Measurements from ENCODE around the gene AMBN. TPM values are rescaled to one million over a fixed set of nuclear protein-coding genes. Genes with fewer than 3 reads are reported as not detected.
A peak's percentile ranks its signal among the peaks of the same experiment; 100 is the strongest.

The AMBN gene
- polyA plus RNA-seq, 1 donor: not detected

- no peak for DNase-seq
Observed at GRCh38 chr4:70581980-70582379, 10.1 kb upstream of the AMBN start.

GRCh38 chr4:70583952-70584834, 7.9 kb upstream of the AMBN start:
- H3K27ac ChIP-seq (ENCODE audit: low read length): no peak overlapping the region
- no peaks in the 10 kb centered on the region for H3K4me1 ChIP-seq (ENCODE audit: control insufficient read depth, insufficient read depth, low read length)
- no CpG with 5 or more reads among the region's 9 CpGs for WGBS (ENCODE audit: insufficient coverage, low lambda C conversion rate)
- no peaks in the 10 kb centered on the region for H3K36me3 ChIP-seq (ENCODE audit: control insufficient read depth, insufficient read depth, low read length)
- no peaks in the 10 kb centered on the region for H3K27me3 ChIP-seq (ENCODE audit: control insufficient read depth, insufficient read depth, low read length)
- DNase-seq: no peak
- H3K4me3 ChIP-seq (ENCODE audit: low read length): no peak overlapping the region
- no peaks in the 10 kb centered on the region for H3K9me3 ChIP-seq (ENCODE audit: control insufficient read depth, low read depth, low read length)

More at GRCh38 chr4:70581980-70582379, 10.1 kb upstream of the AMBN start:
- Histone ChIP-seq H3K27ac (ENCODE audit: low read length) (no peak overlapping the region), H3K4me1 (ENCODE audit: control insufficient read depth, insufficient read depth, low read length) (no peaks in the 10 kb centered on the region), H3K36me3 (ENCODE audit: control insufficient read depth, insufficient read depth, low read length) (no peaks in the 10 kb centered on the region), H3K27me3 (ENCODE audit: control insufficient read depth, insufficient read depth, low read length) (no peaks in the 10 kb centered on the region), H3K9me3 (ENCODE audit: control insufficient read depth, low read depth, low read length) (no peaks in the 10 kb centered on the region), H3K4me3 (ENCODE audit: low read length) (no peak overlapping the region)
- 100% methylated on average over 2 of the region's 2 CpGs for WGBS (ENCODE audit: insufficient coverage, low lambda C conversion rate)

GRCh38 chr4:70586841-70587240, 5.2 kb upstream of the AMBN start:
- 86% methylated on average over 1 of the region's 2 CpGs for WGBS (ENCODE audit: insufficient coverage, low lambda C conversion rate)
- Histone ChIP-seq H3K27me3 (ENCODE audit: control insufficient read depth, insufficient read depth, low read length) (no peaks in the 10 kb centered on the region), H3K9me3 (ENCODE audit: control insufficient read depth, low read depth, low read length) (no peaks in the 10 kb centered on the region), H3K4me3 (ENCODE audit: low read length) (no peak overlapping the region), H3K36me3 (ENCODE audit: control insufficient read depth, insufficient read depth, low read length) (no peaks in the 10 kb centered on the region), H3K27ac (ENCODE audit: low read length) (no peak overlapping the region), H3K4me1 (ENCODE audit: control insufficient read depth, insufficient read depth, low read length) (no peaks in the 10 kb centered on the region)
- no peak for DNase-seq

GRCh38 chr4:70589785-70590184, 2.3 kb upstream of the AMBN start:
- Histone ChIP-seq H3K27ac (ENCODE audit: low read length) (no peak overlapping the region), H3K27me3 (ENCODE audit: control insufficient read depth, insufficient read depth, low read length) (no peaks in the 10 kb centered on the region), H3K4me1 (ENCODE audit: control insufficient read depth, insufficient read depth, low read length) (no peaks in the 10 kb centered on the region), H3K36me3 (ENCODE audit: control insufficient read depth, insufficient read depth, low read length) (no peaks in the 10 kb centered on the region), H3K4me3 (ENCODE audit: low read length) (no peak overlapping the region), H3K9me3 (ENCODE audit: control insufficient read depth, low read depth, low read length) (no peaks in the 10 kb centered on the region)
- DNase-seq: no peak

GRCh38 chr4:70594196-70594595, 2.1 kb downstream of the AMBN start:
- Histone ChIP-seq H3K36me3 (ENCODE audit: control insufficient read depth, insufficient read depth, low read length) (no peaks in the 10 kb centered on the region), H3K27me3 (ENCODE audit: control insufficient read depth, insufficient read depth, low read length) (no peaks in the 10 kb centered on the region), H3K4me1 (ENCODE audit: control insufficient read depth, insufficient read depth, low read length) (no peaks in the 10 kb centered on the region), H3K27ac (ENCODE audit: low read length) (no peak overlapping the region), H3K9me3 (ENCODE audit: control insufficient read depth, low read depth, low read length) (no peaks in the 10 kb centered on the region), H3K4me3 (ENCODE audit: low read length) (no peak overlapping the region)
- no peak for DNase-seq

- 50% methylated on average over 1 of the region's 3 CpGs for WGBS (ENCODE audit: insufficient coverage, low lambda C conversion rate)
- no peaks in the 10 kb centered on the region for H3K4me1 ChIP-seq (ENCODE audit: control insufficient read depth, insufficient read depth, low read length)
- H3K27me3 ChIP-seq (ENCODE audit: control insufficient read depth, insufficient read depth, low read length): no peaks in the 10 kb centered on the region
- H3K27ac ChIP-seq (ENCODE audit: low read length): no peak overlapping the region
- H3K36me3 ChIP-seq (ENCODE audit: control insufficient read depth, insufficient read depth, low read length): no peaks in the 10 kb centered on the region
- no peak for DNase-seq
- no peaks in the 10 kb centered on the region for H3K9me3 ChIP-seq (ENCODE audit: control insufficient read depth, low read depth, low read length)
- no peak overlapping the region for H3K4me3 ChIP-seq (ENCODE audit: low read length)
Observed at GRCh38 chr4:70600305-70600704, 8.2 kb downstream of the AMBN start.

GRCh38 chr4:70600977-70601376, 8.9 kb downstream of the AMBN start:
- Histone ChIP-seq H3K9me3 (ENCODE audit: control insufficient read depth, low read depth, low read length) (no peaks in the 10 kb centered on the region), H3K27ac (ENCODE audit: low read length) (no peak overlapping the region), H3K4me3 (ENCODE audit: low read length) (no peak overlapping the region), H3K27me3 (ENCODE audit: control insufficient read depth, insufficient read depth, low read length) (no peaks in the 10 kb centered on the region), H3K36me3 (ENCODE audit: control insufficient read depth, insufficient read depth, low read length) (no peaks in the 10 kb centered on the region), H3K4me1 (ENCODE audit: control insufficient read depth, insufficient read depth, low read length) (no peaks in the 10 kb centered on the region)
- DNase-seq: no peak
- WGBS (ENCODE audit: insufficient coverage, low lambda C conversion rate): 50% methylated on average over 2 of the region's 5 CpGs

- H3K27ac ChIP-seq (ENCODE audit: low read length): no peak overlapping the region
- H3K4me3 ChIP-seq (ENCODE audit: low read length): no peak overlapping the region
- H3K36me3 ChIP-seq (ENCODE audit: control insufficient read depth, insufficient read depth, low read length): no peaks in the 10 kb centered on the region
- no peaks in the 10 kb centered on the region for H3K9me3 ChIP-seq (ENCODE audit: control insufficient read depth, low read depth, low read length)
- no peaks in the 10 kb centered on the region for H3K27me3 ChIP-seq (ENCODE audit: control insufficient read depth, insufficient read depth, low read length)
- H3K4me1 ChIP-seq (ENCODE audit: control insufficient read depth, insufficient read depth, low read length): no peaks in the 10 kb centered on the region
- DNase-seq: peak; percentile 53 to 59
- no CpG with 5 or more reads among the region's 5 CpGs for WGBS (ENCODE audit: insufficient coverage, low lambda C conversion rate)
Observed at GRCh38 chr4:70601422-70602039, 9.5 kb downstream of the AMBN start.

GRCh38 chr4:70603856-70604255, 11.8 kb downstream of the AMBN start:
- H3K36me3 ChIP-seq (ENCODE audit: control insufficient read depth, insufficient read depth, low read length): no peaks in the 10 kb centered on the region
- WGBS (ENCODE audit: insufficient coverage, low lambda C conversion rate): 30% methylated on average over 2 of the region's 3 CpGs
- H3K9me3 ChIP-seq (ENCODE audit: control insufficient read depth, low read depth, low read length): no peaks in the 10 kb centered on the region
- H3K4me3 ChIP-seq (ENCODE audit: low read length): no peak overlapping the region
- no peaks in the 10 kb centered on the region for H3K4me1 ChIP-seq (ENCODE audit: control insufficient read depth, insufficient read depth, low read length)
- H3K27me3 ChIP-seq (ENCODE audit: control insufficient read depth, insufficient read depth, low read length): no peaks in the 10 kb centered on the region
- H3K27ac ChIP-seq (ENCODE audit: low read length): no peak overlapping the region
- DNase-seq: no peak

- DNase-seq: peak in 1 of 2 donors; percentile 14
- Histone ChIP-seq H3K27ac (ENCODE audit: low read length) (no peak overlapping the region), H3K4me1 (ENCODE audit: control insufficient read depth, insufficient read depth, low read length) (no peaks in the 10 kb centered on the region), H3K4me3 (ENCODE audit: low read length) (no peak overlapping the region), H3K36me3 (ENCODE audit: control insufficient read depth, insufficient read depth, low read length) (no peaks in the 10 kb centered on the region), H3K9me3 (ENCODE audit: control insufficient read depth, low read depth, low read length) (no peaks in the 10 kb centered on the region), H3K27me3 (ENCODE audit: control insufficient read depth, insufficient read depth, low read length) (no peaks in the 10 kb centered on the region)
- 100% methylated on average over 2 of the region's 8 CpGs for WGBS (ENCODE audit: insufficient coverage, low lambda C conversion rate)
Observed at GRCh38 chr4:70606459-70606858, 14.4 kb downstream of the AMBN start.
